AG09309 (cell line): ENCODE data around the gene TRDN.
A peak's percentile ranks its signal among the peaks of the same experiment; 100 is the strongest.

ENCODE experiments used
- DNase-seq: peaks from one replicate; pipeline ENCODE4 v3.0.0-alpha.2; 2010; ENCODE audit warnings: low read depth
- H3K4me3 ChIP-seq: 2 replicates; pipeline ENCODE4 v1.5.1; 2011; ENCODE audit warnings: mild to moderate bottlenecking, low read depth, low read length, moderate library complexity; ENCODE audit not compliant: control insufficient read depth
- TF ChIP-seq, protein P1 (sequence below): IDR thresholded peaks from 2 replicates; pipeline ENCODE4 v1.5.1; 2011; ENCODE audit warnings: mild to moderate bottlenecking, low read depth, low read length, inconsistent platforms; ENCODE audit not compliant: insufficient read depth, control insufficient read depth; ENCODE audit errors: missing control alignments

The TRDN gene

GRCh38 chr6:123418071-123418470 is 218.7 kb downstream of the TRDN start:
- TF ChIP-seq, protein P1, sequence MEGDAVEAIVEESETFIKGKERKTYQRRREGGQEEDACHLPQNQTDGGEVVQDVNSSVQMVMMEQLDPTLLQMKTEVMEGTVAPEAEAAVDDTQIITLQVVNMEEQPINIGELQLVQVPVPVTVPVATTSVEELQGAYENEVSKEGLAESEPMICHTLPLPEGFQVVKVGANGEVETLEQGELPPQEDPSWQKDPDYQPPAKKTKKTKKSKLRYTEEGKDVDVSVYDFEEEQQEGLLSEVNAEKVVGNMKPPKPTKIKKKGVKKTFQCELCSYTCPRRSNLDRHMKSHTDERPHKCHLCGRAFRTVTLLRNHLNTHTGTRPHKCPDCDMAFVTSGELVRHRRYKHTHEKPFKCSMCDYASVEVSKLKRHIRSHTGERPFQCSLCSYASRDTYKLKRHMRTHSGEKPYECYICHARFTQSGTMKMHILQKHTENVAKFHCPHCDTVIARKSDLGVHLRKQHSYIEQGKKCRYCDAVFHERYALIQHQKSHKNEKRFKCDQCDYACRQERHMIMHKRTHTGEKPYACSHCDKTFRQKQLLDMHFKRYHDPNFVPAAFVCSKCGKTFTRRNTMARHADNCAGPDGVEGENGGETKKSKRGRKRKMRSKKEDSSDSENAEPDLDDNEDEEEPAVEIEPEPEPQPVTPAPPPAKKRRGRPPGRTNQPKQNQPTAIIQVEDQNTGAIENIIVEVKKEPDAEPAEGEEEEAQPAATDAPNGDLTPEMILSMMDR: no peak
- DNase-seq: no peak
- H3K4me3 ChIP-seq: no peak overlapping the region

- H3K4me3 ChIP-seq: no peak overlapping the region
- no peak for DNase-seq
- TF ChIP-seq, protein P1: no peak
Observed at GRCh38 chr6:123417535-123417934, 219.2 kb downstream of the TRDN start.

DNA sequence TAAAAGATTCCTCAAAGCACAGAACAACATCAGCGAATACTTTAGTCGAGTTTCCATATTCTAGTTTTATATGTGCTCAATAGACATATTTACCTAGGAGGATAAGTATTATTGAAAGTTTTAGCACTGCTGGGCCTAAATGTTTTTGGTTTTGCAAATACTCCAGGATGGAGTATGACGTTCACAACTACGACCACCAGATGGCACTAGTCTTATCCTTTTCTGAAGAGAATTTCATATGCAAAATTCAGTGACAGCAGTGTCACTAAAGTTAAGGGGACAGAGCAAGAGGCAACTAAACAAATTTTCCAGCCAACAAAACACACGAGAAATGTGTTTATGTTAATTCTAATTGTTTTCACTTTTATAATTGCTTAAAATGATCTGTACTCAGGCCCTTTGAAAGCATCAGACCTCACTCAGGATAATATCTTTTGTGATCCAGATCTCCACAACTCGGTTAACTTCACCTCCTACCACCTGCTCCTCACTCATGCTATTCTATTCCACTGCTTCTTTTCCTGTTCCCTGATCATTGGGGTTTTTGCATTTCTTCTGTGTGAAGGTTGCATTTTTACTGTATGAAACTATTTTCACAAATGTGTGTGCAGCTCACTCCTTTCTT is 220.8 kb downstream of the TRDN start:
- TF ChIP-seq, protein P1: peak; percentile 60
- DNase-seq: peak; percentile 3
- no peak overlapping the region for H3K4me3 ChIP-seq

GRCh38 chr6:123404975-123405374 is 231.8 kb downstream of the TRDN start:
- TF ChIP-seq, protein P1: no peak
- no peak overlapping the region for H3K4me3 ChIP-seq
- no peak for DNase-seq

- DNase-seq: no peak
- H3K4me3 ChIP-seq: no peak overlapping the region
- TF ChIP-seq, protein P1: no peak
Observed at GRCh38 chr6:123402052-123402451, 234.7 kb downstream of the TRDN start.

- no peak overlapping the region for H3K4me3 ChIP-seq
- DNase-seq: no peak
- TF ChIP-seq, protein P1: no peak
Observed at GRCh38 chr6:123398072-123398471, 238.7 kb downstream of the TRDN start.

DNA sequence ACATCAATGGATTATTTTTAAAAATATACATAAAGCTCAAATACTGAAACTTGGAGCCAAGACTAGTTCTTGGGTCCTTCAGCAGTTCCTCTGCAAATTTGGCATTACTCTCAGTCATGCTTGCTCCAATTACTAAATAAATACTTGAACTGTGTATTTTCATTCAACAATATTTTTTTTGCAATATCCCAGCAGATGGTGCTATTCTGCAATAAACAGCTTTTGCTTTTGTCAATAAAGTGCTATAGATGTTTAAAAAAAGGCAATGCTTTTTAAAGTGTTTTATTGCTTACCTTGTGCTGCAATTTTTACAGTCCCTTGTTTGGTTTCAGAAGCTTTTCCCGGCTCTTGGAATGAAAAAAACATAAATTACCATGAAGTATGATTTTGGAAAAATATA is 243.4 kb downstream of the TRDN start:
- H3K4me3 ChIP-seq: no peak overlapping the region
- DNase-seq: no peak
- TF ChIP-seq, protein P1: no peak
